ENCODE data around the gene CTNND2.

CTNND2 gene

DNA sequence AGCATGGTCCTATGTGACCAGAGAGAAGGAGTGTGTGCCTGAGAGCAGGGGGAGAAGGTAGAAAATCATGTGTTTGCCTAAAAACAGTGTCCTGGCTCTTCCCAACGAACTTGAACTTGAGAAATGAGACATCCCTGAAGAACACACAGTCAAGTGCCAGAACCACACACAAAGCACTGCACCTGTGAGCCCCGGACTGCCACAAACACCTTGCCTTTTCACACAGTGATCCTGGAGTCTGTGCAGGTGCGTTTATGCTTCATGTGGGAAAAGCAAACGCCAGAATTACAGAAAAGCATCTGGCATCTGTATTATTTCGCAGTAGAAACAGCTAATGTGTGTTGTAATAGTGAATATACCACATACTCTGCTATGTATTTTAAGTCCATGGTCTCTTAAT, 9.3 kb downstream of the CTNND2 start:
- ATAC-seq (ENCODE audit: insufficient read depth, low read depth) (no peak), DNase-seq (no peak)
- Histone ChIP-seq H3K79me2 (ENCODE audit: insufficient read depth, low read length) (no peaks in the 10 kb centered on the region), H2AFZ (ENCODE audit: low read depth, low read length) (no peak overlapping the region), H3K4me2 (ENCODE audit: insufficient read depth, low read length) (no peak overlapping the region), H4K20me1 (ENCODE audit: insufficient read depth, low read length) (no peaks in the 10 kb centered on the region), H3K36me3 (ENCODE audit: insufficient read depth, low read length) (no peaks in the 10 kb centered on the region), H3K9ac (ENCODE audit: low read depth, low read length) (no peak overlapping the region), H3K9me3 (ENCODE audit: insufficient read depth, low read length, severe bottlenecking) (no peaks in the 10 kb centered on the region), H3K27ac (ENCODE audit: low read length) (no peak overlapping the region), H3K27me3 (ENCODE audit: insufficient read depth, low read length, poor library complexity) (no peaks in the 10 kb centered on the region), H3K4me1 (ENCODE audit: insufficient read depth, low read length) (no peaks in the 10 kb centered on the region), H3K4me3 (ENCODE audit: low read depth in 1 of 2, low read length in 2 of 2) (no peak overlapping the region)
- TF ChIP-seq EZH2 (IDR thresholded peaks at IDR 0.05; ENCODE audit: borderline replicate concordance, low read depth, low read length, severe bottlenecking): no peak
- TF ChIP-seq, protein P1, sequence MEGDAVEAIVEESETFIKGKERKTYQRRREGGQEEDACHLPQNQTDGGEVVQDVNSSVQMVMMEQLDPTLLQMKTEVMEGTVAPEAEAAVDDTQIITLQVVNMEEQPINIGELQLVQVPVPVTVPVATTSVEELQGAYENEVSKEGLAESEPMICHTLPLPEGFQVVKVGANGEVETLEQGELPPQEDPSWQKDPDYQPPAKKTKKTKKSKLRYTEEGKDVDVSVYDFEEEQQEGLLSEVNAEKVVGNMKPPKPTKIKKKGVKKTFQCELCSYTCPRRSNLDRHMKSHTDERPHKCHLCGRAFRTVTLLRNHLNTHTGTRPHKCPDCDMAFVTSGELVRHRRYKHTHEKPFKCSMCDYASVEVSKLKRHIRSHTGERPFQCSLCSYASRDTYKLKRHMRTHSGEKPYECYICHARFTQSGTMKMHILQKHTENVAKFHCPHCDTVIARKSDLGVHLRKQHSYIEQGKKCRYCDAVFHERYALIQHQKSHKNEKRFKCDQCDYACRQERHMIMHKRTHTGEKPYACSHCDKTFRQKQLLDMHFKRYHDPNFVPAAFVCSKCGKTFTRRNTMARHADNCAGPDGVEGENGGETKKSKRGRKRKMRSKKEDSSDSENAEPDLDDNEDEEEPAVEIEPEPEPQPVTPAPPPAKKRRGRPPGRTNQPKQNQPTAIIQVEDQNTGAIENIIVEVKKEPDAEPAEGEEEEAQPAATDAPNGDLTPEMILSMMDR (IDR thresholded peaks at IDR 0.05; ENCODE audit: borderline replicate concordance, extremely low read depth, low read length, poor library complexity, severe bottlenecking): no peak

DNA sequence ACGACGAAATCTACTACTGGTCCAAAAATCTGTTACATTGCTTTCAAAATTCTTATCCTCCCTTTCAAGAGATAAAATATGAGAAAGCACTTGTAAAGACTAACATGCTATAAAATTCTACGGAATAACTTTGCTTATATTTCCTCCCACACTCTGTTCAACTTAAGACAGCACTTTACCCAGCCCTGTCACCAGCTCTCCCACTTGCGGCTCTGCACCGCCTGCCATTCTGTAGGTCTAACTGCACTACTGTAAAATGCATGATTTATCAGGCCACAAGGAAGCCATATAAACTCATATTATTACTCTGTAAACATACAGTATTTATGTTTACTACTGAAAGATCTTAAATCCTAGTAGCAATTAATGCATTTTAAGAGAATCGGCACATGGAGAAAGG, 11.4 kb downstream of the CTNND2 start:
- Histone ChIP-seq H2AFZ (ENCODE audit: low read depth, low read length) (no peak overlapping the region), H3K27ac (ENCODE audit: low read length) (no peak overlapping the region), H3K9me3 (ENCODE audit: insufficient read depth, low read length, severe bottlenecking) (no peaks in the 10 kb centered on the region), H4K20me1 (ENCODE audit: insufficient read depth, low read length) (no peaks in the 10 kb centered on the region), H3K4me1 (ENCODE audit: insufficient read depth, low read length) (no peaks in the 10 kb centered on the region), H3K4me2 (ENCODE audit: insufficient read depth, low read length) (no peak overlapping the region), H3K9ac (ENCODE audit: low read depth, low read length) (no peak overlapping the region), H3K79me2 (ENCODE audit: insufficient read depth, low read length) (no peaks in the 10 kb centered on the region), H3K36me3 (ENCODE audit: insufficient read depth, low read length) (no peaks in the 10 kb centered on the region), H3K4me3 (ENCODE audit: low read depth in 1 of 2, low read length in 2 of 2) (no peak overlapping the region), H3K27me3 (ENCODE audit: insufficient read depth, low read length, poor library complexity) (no peaks in the 10 kb centered on the region)
- TF ChIP-seq EZH2 (IDR thresholded peaks at IDR 0.05; ENCODE audit: borderline replicate concordance, low read depth, low read length, severe bottlenecking): no peak
- TF ChIP-seq, protein P1 (IDR thresholded peaks at IDR 0.05; ENCODE audit: borderline replicate concordance, extremely low read depth, low read length, poor library complexity, severe bottlenecking): no peak
- ATAC-seq (ENCODE audit: insufficient read depth, low read depth) (no peak), DNase-seq (no peak)

DNA sequence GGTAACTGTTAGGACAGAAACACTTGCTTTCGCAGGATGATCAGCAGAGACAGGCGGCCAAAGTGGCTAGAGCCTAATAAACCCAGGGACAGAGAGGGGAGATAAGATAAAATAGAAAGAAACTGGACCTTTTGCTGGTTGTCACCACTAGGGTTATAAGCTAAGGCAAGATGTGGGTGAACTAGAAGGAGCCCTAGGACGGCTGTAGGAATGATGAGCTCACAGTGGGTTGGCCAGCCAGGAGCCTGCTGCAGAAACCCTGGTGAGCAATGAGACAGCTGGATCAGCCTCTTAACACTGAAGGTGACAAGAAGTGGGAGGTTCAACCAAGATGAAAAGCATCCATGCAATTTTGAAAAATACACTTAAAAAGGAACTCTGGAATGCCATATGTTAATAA, 13.5 kb downstream of the CTNND2 start:
- no peak for ATAC-seq (ENCODE audit: insufficient read depth, low read depth)
- Histone ChIP-seq H3K9ac (ENCODE audit: low read depth, low read length) (no peak overlapping the region), H3K36me3 (ENCODE audit: insufficient read depth, low read length) (no peaks in the 10 kb centered on the region), H3K4me2 (ENCODE audit: insufficient read depth, low read length) (no peak overlapping the region), H3K9me3 (ENCODE audit: insufficient read depth, low read length, severe bottlenecking) (no peaks in the 10 kb centered on the region), H3K4me3 (ENCODE audit: low read depth in 1 of 2, low read length in 2 of 2) (no peak overlapping the region), H3K27ac (ENCODE audit: low read length) (no peak overlapping the region), H3K27me3 (ENCODE audit: insufficient read depth, low read length, poor library complexity) (no peaks in the 10 kb centered on the region), H4K20me1 (ENCODE audit: insufficient read depth, low read length) (no peaks in the 10 kb centered on the region), H3K79me2 (ENCODE audit: insufficient read depth, low read length) (no peaks in the 10 kb centered on the region), H2AFZ (ENCODE audit: low read depth, low read length) (no peak overlapping the region), H3K4me1 (ENCODE audit: insufficient read depth, low read length) (no peaks in the 10 kb centered on the region)
- DNase-seq: no peak
- TF ChIP-seq, protein P1 (IDR thresholded peaks at IDR 0.05; ENCODE audit: borderline replicate concordance, extremely low read depth, low read length, poor library complexity, severe bottlenecking): no peak
- no peak for TF ChIP-seq EZH2 (IDR thresholded peaks at IDR 0.05; ENCODE audit: borderline replicate concordance, low read depth, low read length, severe bottlenecking)

DNA sequence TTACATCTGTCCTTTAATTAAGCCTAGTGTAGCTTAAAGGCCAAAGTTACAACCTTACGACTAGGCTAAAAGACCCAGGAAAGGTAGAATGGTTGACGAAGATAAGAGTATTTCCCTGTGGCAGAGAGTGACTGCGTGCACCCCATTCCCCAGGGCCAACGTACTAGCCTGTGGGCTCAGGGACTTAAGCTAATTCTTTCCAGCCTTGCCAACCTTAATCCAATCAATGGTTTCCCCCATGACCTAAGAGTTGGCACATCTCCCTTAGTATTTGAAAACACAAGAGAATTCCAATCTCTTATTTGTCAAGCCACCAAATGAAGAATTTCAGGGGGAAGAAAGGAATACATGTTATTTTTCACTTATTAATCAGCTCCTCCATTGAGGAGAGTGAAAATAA, 16.0 kb downstream of the CTNND2 start:
- H3K27ac ChIP-seq (ENCODE audit: low read length): no peak overlapping the region
- no peaks in the 10 kb centered on the region for H3K9me3 ChIP-seq (ENCODE audit: insufficient read depth, low read length, severe bottlenecking)
- no peaks in the 10 kb centered on the region for H3K36me3 ChIP-seq (ENCODE audit: insufficient read depth, low read length)
- H3K9ac ChIP-seq (ENCODE audit: low read depth, low read length): no peak overlapping the region
- TF ChIP-seq EZH2 (IDR thresholded peaks at IDR 0.05; ENCODE audit: borderline replicate concordance, low read depth, low read length, severe bottlenecking): no peak
- TF ChIP-seq, protein P1 (IDR thresholded peaks at IDR 0.05; ENCODE audit: borderline replicate concordance, extremely low read depth, low read length, poor library complexity, severe bottlenecking): no peak
- no peak for ATAC-seq (ENCODE audit: insufficient read depth, low read depth)
- DNase-seq: no peak
- H3K27me3 ChIP-seq (ENCODE audit: insufficient read depth, low read length, poor library complexity): no peaks in the 10 kb centered on the region
- H3K4me1 ChIP-seq (ENCODE audit: insufficient read depth, low read length): no peaks in the 10 kb centered on the region
- no peaks in the 10 kb centered on the region for H4K20me1 ChIP-seq (ENCODE audit: insufficient read depth, low read length)
- H3K4me2 ChIP-seq (ENCODE audit: insufficient read depth, low read length): no peak overlapping the region
- no peak overlapping the region for H2AFZ ChIP-seq (ENCODE audit: low read depth, low read length)
- no peak overlapping the region for H3K4me3 ChIP-seq (ENCODE audit: low read depth in 1 of 2, low read length in 2 of 2)
- H3K79me2 ChIP-seq (ENCODE audit: insufficient read depth, low read length): no peaks in the 10 kb centered on the region

Data from DND-41 (cell line).